Measurements from ENCODE around the gene SAMD3. TPM values are rescaled to one million over a fixed set of nuclear protein-coding genes. Genes with fewer than 3 reads are reported as not detected.
"Not testable (repeated sequence)": the region's sequence is repeated elsewhere in the genome, so short reads cannot be mapped to it uniquely, and the experiment has no call there.

SAMD3 gene
- polyA plus RNA-seq, 3 donors: 0.78 to 0.97 (median 0.96) TPM

GRCh38 chr6:130182466-130182865, 40.3 kb downstream of the SAMD3 start:
- DNase-seq (ENCODE audit: low read depth in 3 of 3, low spot score in 2 of 3): no peak

- no peak for DNase-seq (ENCODE audit: low read depth in 3 of 3, low spot score in 2 of 3)
Observed at GRCh38 chr6:130178692-130179091, 44.1 kb downstream of the SAMD3 start.

GRCh38 chr6:130176378-130176777, 46.4 kb downstream of the SAMD3 start:
- no peak for DNase-seq (ENCODE audit: low read depth in 3 of 3, low spot score in 2 of 3)

- not testable (repeated sequence) for DNase-seq (ENCODE audit: low read depth in 3 of 3, low spot score in 2 of 3)
Observed at GRCh38 chr6:130173377-130174004, 49.3 kb downstream of the SAMD3 start.

GRCh38 chr6:130170160-130170559, 52.6 kb downstream of the SAMD3 start:
- not testable (repeated sequence) for DNase-seq (ENCODE audit: low read depth in 3 of 3, low spot score in 2 of 3)

GRCh38 chr6:130167655-130168054, 55.1 kb downstream of the SAMD3 start:
- no peak for DNase-seq (ENCODE audit: low read depth in 3 of 3, low spot score in 2 of 3)

- DNase-seq (ENCODE audit: low read depth in 3 of 3, low spot score in 2 of 3): no peak
Observed at GRCh38 chr6:130164251-130164650, 58.5 kb downstream of the SAMD3 start.

GRCh38 chr6:130163266-130163665, 59.5 kb downstream of the SAMD3 start:
- no peak for DNase-seq (ENCODE audit: low read depth in 3 of 3, low spot score in 2 of 3)

GRCh38 chr6:130162421-130162820, 60.3 kb downstream of the SAMD3 start:
- DNase-seq (ENCODE audit: low read depth in 3 of 3, low spot score in 2 of 3): no peak

GRCh38 chr6:130161683-130162404, 60.9 kb downstream of the SAMD3 start:
- peak; percentile 33 to 57 (median 35) for DNase-seq (ENCODE audit: low read depth in 3 of 3, low spot score in 2 of 3)

GRCh38 chr6:130159956-130160355, 62.8 kb downstream of the SAMD3 start:
- no peak for DNase-seq (ENCODE audit: low read depth in 3 of 3, low spot score in 2 of 3)

- DNase-seq (ENCODE audit: low read depth in 3 of 3, low spot score in 2 of 3): no peak
Observed at GRCh38 chr6:130158548-130158947, 64.2 kb downstream of the SAMD3 start.

GRCh38 chr6:130158056-130158455, 64.7 kb downstream of the SAMD3 start:
- no peak for DNase-seq (ENCODE audit: low read depth in 3 of 3, low spot score in 2 of 3)

- DNase-seq (ENCODE audit: low read depth in 3 of 3, low spot score in 2 of 3): no peak
Observed at GRCh38 chr6:130156908-130157307, 65.8 kb downstream of the SAMD3 start.

GRCh38 chr6:130152908-130153510, 69.7 kb downstream of the SAMD3 start:
- no peak for DNase-seq (ENCODE audit: low read depth in 3 of 3, low spot score in 2 of 3)

GRCh38 chr6:130150906-130151305, 71.8 kb downstream of the SAMD3 start:
- no peak for DNase-seq (ENCODE audit: low read depth in 3 of 3, low spot score in 2 of 3)

GRCh38 chr6:130149016-130149415, 73.7 kb downstream of the SAMD3 start:
- DNase-seq (ENCODE audit: low read depth in 3 of 3, low spot score in 2 of 3): not testable (repeated sequence)

GRCh38 chr6:130148181-130148580, 74.6 kb downstream of the SAMD3 start:
- no peak for DNase-seq (ENCODE audit: low read depth in 3 of 3, low spot score in 2 of 3)

GRCh38 chr6:130147111-130147510, 75.6 kb downstream of the SAMD3 start:
- DNase-seq (ENCODE audit: low read depth in 3 of 3, low spot score in 2 of 3): no peak

GRCh38 chr6:130143709-130144108, 79.0 kb downstream of the SAMD3 start:
- DNase-seq (ENCODE audit: low read depth in 3 of 3, low spot score in 2 of 3): no peak

- no peak for DNase-seq (ENCODE audit: low read depth in 3 of 3, low spot score in 2 of 3)
Observed at GRCh38 chr6:130140084-130140483, 82.7 kb downstream of the SAMD3 start.

- DNase-seq (ENCODE audit: low read depth in 3 of 3, low spot score in 2 of 3): no peak
Observed at GRCh38 chr6:130138909-130139242, 83.9 kb downstream of the SAMD3 start.

Data from right renal cortex interstitium (tissue), 3 donors.